Mucosa of rectum (tissue), 2 donors: ENCODE measurements around the gene RPS4Y2.

Experiments used
- H3K27ac ChIP-seq, 2 donors: one replicate each; pipeline ENCODE4 v1.7.0; 2013; ENCODE audit warnings: inconsistent platforms in 2 of 2, low read depth in 2 of 2, low read length in 2 of 2
- H3K27me3 ChIP-seq, 2 donors: one replicate each; pipeline ENCODE4 v1.7.0; 2013; ENCODE audit warnings: low read length in 2 of 2; ENCODE audit not compliant: control insufficient read depth in 2 of 2, insufficient read depth in 2 of 2
- H3K36me3 ChIP-seq, 2 donors: one replicate each; pipeline ENCODE4 v1.7.0; 2013; ENCODE audit warnings: low read length in 2 of 2; ENCODE audit not compliant: control insufficient read depth in 2 of 2, insufficient read depth in 2 of 2
- H3K4me1 ChIP-seq, 2 donors: one replicate each; pipeline ENCODE4 v1.7.0; 2013; ENCODE audit warnings: low read length in 2 of 2, mild to moderate bottlenecking in 1 of 2; ENCODE audit not compliant: control insufficient read depth in 2 of 2, insufficient read depth in 2 of 2
- H3K4me3 ChIP-seq, 2 donors: one replicate each; pipeline ENCODE4 v1.7.0; 2013; ENCODE audit warnings: low read length in 2 of 2
- H3K9ac ChIP-seq, 2 donors: one replicate each; pipeline ENCODE4 v1.7.0; 2013; ENCODE audit warnings: low read length in 2 of 2, low read depth in 1 of 2, mild to moderate bottlenecking in 1 of 2
- H3K9me3 ChIP-seq, 2 donors: one replicate each; pipeline ENCODE4 v1.7.0; 2013; ENCODE audit warnings: low read length in 2 of 2; ENCODE audit not compliant: control insufficient read depth in 2 of 2
- donor health status: healthy.
- donor health status: Normal muscosa, but diverticular disease.

Gene RPS4Y2

DNA sequence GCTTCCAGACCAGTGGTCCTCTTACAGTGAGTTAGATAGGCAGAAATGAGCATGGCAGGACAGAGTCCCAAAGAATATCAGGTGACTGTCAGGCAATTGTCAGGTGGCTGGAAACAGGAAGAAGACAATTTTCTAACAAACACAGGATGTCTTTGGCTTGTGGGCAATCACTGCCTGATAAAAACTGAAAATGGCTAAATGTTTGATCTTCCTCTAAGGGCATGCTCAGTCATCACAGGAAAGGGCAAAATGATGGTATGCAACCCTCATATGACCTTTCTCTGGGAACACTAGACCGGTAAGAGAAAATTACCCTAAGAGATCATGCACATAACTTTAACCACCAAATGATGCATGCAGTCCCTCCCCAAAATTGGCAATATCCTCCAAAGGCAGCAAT, 57.6 kb downstream of the RPS4Y2 start:
- no peak overlapping the region for H3K9ac ChIP-seq
- H3K4me3 ChIP-seq = no peak overlapping the region
- no peaks in the 10 kb centered on the region for H3K36me3 ChIP-seq
- H3K9me3 ChIP-seq = no peaks in the 10 kb centered on the region
- H3K27ac ChIP-seq = no peak overlapping the region
- H3K4me1 ChIP-seq = no peaks in the 10 kb centered on the region
- H3K27me3 ChIP-seq = no peaks in the 10 kb centered on the region

DNA sequence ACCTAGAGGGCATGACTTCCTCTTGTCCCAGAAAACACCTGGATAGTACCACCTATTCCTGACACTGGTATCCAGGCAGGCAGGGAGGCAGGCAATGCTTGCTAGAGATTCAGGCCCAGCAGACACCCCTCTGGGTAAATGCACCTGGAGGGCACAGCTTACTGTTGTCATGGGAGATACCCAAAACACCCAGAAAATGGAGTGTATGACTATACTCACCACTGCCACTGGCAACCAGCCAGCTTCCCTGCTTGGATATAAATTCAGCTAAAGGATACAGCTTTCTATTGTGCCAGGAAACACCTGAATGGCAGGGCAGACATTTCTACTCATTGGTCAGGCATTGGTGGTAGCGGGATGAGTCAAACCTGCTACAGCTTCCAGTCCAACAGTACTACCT, 58.9 kb downstream of the RPS4Y2 start:
- Histone ChIP-seq H3K4me1 (no peaks in the 10 kb centered on the region), H3K4me3 (no peak overlapping the region), H3K9me3 (no peaks in the 10 kb centered on the region), H3K9ac (no peak overlapping the region), H3K27me3 (no peaks in the 10 kb centered on the region), H3K27ac (no peak overlapping the region), H3K36me3 (no peaks in the 10 kb centered on the region)

DNA sequence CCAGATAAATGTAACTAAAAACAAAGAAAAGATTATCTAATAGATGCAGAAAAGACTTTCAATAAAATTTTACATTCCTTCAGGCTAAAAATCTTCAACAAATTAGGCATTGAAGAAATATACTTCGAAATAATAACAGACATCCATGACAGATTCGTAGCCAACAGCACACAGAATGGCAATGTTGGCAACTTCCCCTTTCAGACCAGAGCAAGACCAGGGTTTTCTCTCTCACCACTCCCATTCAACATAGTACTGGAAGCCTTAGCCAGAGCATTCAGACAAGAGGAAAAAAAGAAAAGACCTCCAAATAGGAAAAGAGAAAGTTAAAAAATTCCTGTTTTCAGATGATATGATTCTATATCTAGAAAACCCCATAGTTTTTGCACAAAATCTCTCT, 61.2 kb downstream of the RPS4Y2 start:
- no peak overlapping the region for H3K4me3 ChIP-seq
- no peaks in the 10 kb centered on the region for H3K36me3 ChIP-seq
- no peak overlapping the region for H3K27ac ChIP-seq
- H3K27me3 ChIP-seq = no peaks in the 10 kb centered on the region
- H3K4me1 ChIP-seq = no peaks in the 10 kb centered on the region
- H3K9ac ChIP-seq = no peak overlapping the region
- no peaks in the 10 kb centered on the region for H3K9me3 ChIP-seq
